Fibroblast of villous mesenchyme (primary cell): ENCODE data around the gene ANKRD42. TPM values are rescaled to one million over a fixed set of nuclear protein-coding genes. Genes with fewer than 3 reads are reported as not detected.
A peak's percentile ranks its signal among the peaks of the same experiment; 100 is the strongest.

Experiments
- DNase-seq: peaks from one replicate; pipeline ENCODE4 v3.0.0-alpha.2; 2010; ENCODE audit warnings: low read depth
- H3K4me3 ChIP-seq: 2 replicates; pipeline ENCODE4 v1.5.1; 2011; ENCODE audit warnings: low read depth, mild to moderate bottlenecking, low read length
- CTCF ChIP-seq: IDR thresholded peaks from 2 replicates; pipeline ENCODE4 v1.5.1; 2012; ENCODE audit warnings: low read depth, mild to moderate bottlenecking, low read length; ENCODE audit not compliant: insufficient read depth
- total RNA-seq: library from RNA; depleted of rRNA; stranded (reverse); fragments of >200 nt; gene quantifications from 2 replicates; pipeline ENCODE4 v1.2.3, GENCODE V29; 2012

Gene ANKRD42
- total RNA-seq, 1 donor, result 11.2 TPM

DNA sequence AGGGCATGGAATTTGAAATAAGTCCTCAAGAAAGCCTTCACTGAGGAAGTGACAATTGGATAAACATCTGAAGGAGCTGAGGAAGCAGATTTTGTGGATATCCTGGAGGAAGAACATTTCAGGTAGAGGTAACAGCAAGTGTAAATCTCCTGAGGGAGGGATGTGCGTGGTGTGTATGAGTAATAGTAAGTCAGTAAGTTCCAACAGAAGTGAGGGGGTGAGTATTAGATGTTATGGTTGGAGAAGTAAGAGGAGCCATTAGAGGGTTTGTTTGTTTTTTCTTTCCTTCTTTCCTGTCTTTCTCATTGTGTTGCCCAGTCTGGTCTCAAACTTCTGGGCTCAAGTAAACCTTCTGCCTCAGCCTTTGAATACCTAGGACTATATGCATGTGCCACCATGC lies 29.0 kb downstream of the ANKRD42 start:
- H3K4me3 ChIP-seq, result no peak overlapping the region
- TF ChIP-seq CTCF, result no peak
- no peak for DNase-seq

- no peak overlapping the region for H3K4me3 ChIP-seq
- no peak for TF ChIP-seq CTCF
- no peak for DNase-seq
Measured at GRCh38 chr11:83223457-83223856, 29.9 kb downstream of the ANKRD42 start.

DNA sequence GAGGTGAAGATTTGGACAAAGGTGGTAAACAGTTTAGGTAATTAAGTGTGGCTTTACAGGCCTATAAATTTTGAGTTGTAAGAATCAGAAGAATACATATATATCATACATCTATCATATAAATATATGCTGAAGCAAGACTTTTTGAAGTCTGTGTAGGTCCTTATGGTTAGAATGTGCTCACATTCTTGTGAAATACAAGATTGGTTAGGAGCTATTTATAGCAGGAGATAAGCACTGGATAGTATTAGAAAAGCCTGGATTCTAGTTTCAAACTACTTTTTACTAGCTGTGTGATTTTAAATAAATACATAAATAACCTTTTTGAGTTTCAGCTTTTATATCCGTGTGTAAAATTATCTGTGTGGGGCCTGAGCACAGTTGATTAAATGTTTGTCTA lies 42.3 kb downstream of the ANKRD42 start:
- peak; percentile 55 for DNase-seq
- H3K4me3 ChIP-seq, result no peak overlapping the region
- no peak for TF ChIP-seq CTCF

GRCh38 chr11:83238111-83238510 lies 44.6 kb downstream of the ANKRD42 start:
- no peak for TF ChIP-seq CTCF
- DNase-seq, result peak; percentile 17
- no peak overlapping the region for H3K4me3 ChIP-seq

GRCh38 chr11:83241291-83241946 lies 47.9 kb downstream of the ANKRD42 start:
- DNase-seq, result peak; percentile 70
- TF ChIP-seq CTCF, result peak; percentile 70
- H3K4me3 ChIP-seq, result no peak overlapping the region

DNA sequence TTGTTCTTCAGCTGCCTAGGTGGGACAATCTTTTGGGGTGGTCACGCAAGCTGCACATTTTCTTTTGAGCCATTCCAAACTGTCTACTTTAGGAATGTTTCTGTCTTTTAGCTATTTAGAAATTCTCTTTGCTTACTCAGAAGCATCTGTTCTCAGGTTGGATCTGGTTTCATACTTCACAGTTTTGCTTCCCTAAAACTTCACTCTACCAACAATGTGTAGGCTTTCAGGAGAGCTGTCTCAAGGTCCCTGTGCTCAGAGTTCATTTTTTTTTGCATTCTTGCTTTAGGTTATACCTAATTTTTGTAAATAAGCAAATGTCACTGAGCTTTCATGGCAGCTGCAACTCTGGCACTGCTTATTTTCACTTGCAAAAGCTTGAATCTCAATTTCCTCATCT lies 55.9 kb downstream of the ANKRD42 start:
- TF ChIP-seq CTCF, result no peak
- no peak overlapping the region for H3K4me3 ChIP-seq
- no peak for DNase-seq

GRCh38 chr11:83249972-83250593 lies 56.6 kb downstream of the ANKRD42 start:
- peak; percentile 65 for DNase-seq
- TF ChIP-seq CTCF, result peak; percentile 73
- no peak overlapping the region for H3K4me3 ChIP-seq
